NOMO-1 treated with dmso at 0.1 percent for 144 hours (cell line): ENCODE results near the gene RCC1.
A peak's percentile ranks its signal among the peaks of the same experiment; 100 is the strongest.
"Not testable (repeated sequence)": the region's sequence is repeated elsewhere in the genome, so short reads cannot be mapped to it uniquely, and the experiment has no call there.

Experiments
- DNase-seq: peaks from one replicate; lab custom pipeline; 2025; ENCODE audit not compliant: unreplicated experiment; lab: John Stamatoyannopoulos, UW

RCC1 gene, protein sequence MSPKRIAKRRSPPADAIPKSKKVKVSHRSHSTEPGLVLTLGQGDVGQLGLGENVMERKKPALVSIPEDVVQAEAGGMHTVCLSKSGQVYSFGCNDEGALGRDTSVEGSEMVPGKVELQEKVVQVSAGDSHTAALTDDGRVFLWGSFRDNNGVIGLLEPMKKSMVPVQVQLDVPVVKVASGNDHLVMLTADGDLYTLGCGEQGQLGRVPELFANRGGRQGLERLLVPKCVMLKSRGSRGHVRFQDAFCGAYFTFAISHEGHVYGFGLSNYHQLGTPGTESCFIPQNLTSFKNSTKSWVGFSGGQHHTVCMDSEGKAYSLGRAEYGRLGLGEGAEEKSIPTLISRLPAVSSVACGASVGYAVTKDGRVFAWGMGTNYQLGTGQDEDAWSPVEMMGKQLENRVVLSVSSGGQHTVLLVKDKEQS

DNA sequence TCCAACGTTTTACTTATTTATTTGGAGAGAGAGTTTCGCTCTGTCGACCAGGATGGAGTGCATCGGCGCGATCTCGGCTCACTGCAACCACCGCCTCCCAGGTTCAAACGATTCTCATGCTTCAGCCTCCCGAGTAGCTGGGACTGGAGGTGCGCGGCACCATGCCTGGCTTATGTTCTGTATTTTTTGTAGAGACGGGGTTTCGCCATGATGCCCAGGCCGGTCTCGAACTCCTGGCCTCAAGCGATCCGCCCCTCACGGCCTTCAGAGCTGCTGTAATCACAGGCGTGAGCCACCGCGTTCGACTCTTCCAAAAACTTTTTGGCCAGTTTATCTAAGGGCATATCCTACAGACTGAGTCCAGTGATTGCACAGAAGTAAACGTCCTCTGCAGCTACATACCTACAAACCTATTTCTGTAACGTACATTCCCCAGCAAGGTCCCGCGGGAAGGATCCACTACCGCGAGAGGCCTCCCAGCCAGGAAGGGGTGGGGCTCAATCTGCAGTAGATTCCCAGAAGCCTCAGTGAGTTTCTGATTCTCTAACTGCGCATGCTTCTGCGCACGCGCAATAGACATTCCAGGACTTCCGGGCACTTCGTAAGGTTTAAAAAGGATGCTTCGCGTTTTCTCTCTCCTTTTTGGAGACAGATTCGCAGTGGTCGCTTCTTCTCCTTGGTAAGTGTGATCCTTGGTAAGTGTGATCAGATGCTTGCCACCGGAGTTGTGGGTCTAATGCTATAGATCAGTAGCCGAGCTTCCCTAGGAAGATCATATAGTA is at the start of gene RCC1:
TSS of gene RCC1 (plus strand) at position 638 of the 782 bp plus-strand sequence. CDS start 23,824 bp downstream, outside the sequence.
- DNase-seq = peak; percentile 90

DNA sequence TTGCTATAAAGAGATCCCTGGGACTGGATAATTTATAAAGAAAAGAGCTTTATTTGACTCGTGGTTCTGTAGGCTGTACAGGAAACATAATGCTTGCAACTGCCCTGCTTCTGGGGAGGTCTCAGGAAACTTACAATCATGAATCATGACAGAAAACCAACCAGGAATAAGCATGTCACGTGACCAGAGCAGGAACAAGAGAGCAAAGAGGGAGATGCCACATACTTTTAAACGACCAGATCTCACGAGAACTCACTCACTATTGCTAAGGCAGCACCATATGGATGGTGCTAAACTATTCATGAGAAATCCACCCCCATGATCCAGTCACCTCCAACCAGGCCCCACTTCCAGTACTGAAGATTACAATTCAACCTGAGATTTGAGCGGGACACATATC is 49.8 kb upstream of the RCC1 start:
- DNase-seq = no peak

DNA sequence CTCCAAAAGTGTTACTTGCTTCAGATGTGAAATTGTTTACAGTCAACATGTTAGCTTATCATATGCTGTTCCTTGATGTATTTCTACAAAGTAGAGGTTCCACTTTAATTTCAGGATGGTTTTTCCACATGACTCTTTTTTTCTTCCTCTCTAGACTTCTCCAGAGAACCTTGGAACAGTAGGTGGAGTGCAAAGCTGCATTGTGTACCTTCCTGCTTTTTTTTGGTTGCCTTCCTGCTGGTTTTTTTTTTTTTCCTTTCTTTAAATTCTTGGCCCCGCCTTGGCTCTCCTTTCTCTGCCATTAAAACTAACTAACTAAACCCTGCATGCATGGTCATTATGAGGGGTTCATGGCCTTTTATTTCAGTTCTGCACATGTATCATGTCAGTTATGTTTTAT is 48.2 kb upstream of the RCC1 start:
- DNase-seq = no peak

DNA sequence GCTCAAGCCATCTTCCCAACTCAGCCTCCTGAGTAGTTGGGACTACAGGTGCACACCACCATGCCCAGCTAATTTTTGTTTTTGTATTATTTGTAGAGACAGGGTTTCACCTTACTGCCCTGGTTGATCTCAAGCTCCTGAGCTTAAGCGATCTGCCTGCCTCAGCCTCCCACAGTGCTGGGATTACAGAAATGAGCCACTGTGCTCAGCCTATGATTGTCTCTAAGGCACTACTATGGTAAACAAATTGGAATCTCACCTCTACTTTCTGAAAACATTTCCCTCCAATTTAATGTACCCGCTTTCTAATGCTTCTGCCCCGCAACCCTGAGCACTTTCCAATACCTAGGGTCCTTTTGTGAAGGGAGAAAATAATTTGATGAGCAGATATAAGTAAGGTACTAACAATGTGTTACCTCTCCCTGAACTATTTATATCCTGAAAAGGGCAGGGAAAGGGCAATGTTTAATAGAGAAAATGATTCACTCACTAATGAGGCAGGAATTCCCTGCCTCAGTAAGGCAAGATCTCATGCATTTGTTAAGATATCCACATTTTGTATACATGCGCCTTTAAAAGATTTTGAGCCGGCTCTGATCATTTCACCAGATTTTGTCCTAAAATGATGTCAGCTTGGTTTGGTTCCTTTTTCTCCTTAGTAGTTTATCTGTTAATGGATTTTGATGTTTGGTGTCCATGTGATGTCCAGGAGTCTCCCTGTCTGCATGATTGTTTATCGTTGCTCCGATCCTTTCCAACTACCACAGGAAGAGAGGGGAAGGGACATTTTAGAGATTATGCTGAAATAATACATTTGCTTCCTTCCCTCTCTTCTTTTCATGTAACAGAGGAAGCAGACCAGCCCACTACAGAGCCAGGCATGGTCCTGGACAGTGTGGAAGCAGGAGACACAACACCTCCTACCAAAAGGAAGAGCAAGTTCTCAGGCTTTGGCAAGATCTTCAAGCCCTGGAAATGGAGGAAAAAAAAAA is 47.3 kb upstream of the RCC1 start:
- no peak for DNase-seq

DNA sequence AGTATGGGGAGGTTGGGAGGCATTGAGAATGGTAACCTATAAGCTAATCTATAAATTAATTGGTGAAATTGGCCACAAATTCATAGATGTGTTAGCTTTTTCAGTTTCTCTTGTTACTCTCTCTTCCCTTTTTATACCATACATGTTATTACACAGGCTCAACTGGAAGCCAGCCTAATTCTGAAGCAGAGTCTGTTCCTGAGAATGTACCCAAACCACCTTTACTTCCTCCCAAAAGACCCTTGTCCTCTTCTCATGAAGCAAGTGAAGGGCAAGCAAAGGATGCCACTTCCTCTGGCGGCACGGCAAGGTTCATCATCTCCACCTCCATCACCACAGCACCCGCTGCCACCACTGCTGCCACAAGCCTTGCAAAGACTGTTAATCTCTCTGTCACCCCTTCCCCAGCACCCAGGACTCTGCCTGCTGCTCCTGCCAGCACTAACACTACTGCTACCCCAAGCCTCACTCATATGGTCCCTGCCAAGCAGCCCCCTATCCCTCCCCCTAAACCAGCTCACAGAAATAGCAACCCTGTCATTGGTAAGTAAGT is 39.5 kb upstream of the RCC1 start:
- no peak for DNase-seq

DNA sequence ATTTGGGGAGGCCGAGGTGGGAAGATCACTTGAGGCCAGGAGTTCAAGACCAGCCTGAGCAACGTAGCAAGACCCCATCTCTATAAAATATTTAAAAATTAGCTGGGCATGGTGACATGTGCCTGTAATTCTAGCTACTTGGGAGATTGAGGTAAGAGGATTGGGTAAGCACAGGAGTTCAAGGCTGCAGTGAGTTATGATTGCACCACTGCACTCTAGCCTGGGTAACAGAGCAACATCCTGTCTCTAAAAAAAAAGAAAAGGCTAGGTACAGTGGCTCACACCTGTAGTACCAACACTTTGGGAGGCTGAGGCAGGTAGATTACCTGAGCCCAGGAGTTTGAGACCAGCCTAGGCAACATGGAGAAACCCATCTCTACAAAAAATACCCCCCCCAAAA is 35.7 kb upstream of the RCC1 start:
- no peak for DNase-seq

DNA sequence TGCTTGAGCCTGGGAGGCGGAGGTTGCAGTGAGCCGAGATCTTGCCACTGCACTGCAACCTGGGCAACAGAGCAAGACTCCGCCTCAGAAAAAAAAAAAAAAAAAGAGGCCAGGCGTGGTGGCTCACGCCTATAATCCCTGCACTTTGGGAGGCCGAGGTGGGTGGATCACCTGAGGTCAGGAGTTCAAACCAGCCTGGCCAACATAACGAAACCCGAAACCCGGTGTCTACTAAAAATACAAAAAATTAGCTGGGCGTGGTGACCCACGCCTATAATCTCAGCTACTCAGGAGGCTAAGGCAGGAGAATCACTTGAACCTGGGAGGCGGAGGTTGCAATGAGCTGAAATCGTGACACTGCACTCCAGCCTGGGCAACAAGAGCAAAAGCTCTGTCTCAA is 26.3 kb upstream of the RCC1 start:
- DNase-seq = not testable (repeated sequence)

DNA sequence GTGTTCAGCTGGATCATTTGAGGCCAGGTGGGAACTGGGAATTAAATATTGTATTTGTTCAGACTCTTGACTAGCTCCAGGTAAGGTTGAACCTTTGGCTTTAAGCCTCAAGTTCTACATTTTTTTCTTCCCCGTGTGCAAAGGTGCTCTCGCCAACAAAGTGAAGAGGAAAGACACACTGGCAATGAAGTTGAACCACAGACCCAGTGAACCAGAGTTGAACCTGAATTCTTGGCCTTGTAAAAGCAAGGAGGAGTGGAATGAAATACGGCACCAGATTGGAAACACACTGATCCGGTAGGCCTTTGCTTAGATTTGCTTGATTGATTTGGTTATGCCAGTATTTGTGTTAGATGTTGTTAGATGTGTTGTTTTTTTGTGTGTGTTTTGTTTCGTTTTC is 25.5 kb upstream of the RCC1 start:
- no peak for DNase-seq

DNA sequence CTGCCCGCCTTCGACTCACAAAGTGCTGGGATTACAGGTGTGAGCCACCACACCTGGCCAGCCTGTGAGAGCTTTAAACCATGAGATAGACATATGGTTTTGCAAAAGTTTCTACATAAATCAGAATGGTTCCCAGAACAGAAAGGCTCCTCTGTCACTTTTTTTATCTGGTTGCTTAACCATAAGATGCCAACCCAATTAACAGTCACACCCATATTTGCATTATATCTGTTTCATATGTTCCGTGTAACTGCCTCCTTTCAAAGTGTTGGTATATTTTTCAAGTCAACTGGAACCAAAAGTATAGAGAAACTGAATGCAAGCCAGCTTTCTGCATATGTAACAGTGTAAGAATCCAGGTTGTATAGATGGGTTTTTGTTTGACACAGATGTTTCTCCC is 23.7 kb upstream of the RCC1 start:
- no peak for DNase-seq

DNA sequence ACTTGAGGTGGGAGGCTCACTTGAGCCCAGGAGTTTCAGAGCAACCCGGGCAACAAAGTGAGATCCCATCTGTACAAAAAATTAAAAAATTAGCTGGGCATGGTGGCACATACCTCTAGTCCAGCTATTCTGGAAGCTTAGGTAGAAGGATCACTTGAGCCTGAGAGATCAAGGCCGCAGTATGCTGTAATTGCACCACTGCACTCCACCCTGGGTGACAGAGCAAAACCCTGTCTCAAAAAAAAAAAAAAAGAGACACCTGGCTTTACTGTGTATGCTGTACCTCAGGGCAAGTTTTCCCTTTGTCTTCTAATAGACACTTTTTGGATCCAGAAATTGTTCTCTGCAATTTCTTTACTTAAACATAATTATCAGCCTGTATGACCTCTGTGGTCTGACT is 23.1 kb upstream of the RCC1 start:
- DNase-seq = no peak

DNA sequence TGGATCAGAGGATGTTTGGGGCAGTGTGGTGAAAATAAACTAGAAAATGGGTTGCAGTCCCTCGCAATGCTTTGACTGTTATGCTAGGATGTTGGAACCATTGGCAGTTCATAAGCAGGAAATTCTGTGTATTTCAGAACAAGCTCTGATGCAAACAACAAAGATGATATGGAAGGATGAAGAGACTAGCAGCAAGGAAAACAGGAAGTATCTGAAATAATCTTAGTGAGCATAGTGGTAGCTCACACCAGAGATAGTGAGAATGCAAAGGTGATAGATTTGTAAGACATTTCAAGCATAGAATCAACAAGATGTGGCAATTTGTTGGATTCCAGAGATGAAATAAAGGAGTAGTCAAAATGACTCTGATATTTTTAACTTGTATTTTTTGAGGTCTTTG is 11.1 kb upstream of the RCC1 start:
- DNase-seq = no peak

DNA sequence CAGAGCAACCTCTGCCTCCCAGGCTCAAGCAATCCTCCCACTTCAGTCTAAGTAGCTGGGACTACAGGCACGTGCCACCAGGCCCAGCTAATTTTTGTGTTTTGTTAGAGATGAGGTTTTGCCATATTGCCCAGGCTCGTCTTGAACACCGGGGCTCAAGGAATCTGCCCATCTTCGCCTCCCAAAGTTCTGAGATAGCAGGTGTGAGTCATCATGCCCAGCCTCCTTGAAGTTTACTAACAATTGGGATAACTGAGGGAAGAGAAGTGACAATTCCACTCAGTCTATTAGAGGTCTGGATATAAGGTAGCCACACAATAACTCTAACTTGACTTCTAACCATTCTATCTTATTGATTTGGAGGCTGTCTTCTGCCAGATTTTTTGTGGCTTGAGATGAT is 6.3 kb upstream of the RCC1 start:
- DNase-seq = no peak

DNA sequence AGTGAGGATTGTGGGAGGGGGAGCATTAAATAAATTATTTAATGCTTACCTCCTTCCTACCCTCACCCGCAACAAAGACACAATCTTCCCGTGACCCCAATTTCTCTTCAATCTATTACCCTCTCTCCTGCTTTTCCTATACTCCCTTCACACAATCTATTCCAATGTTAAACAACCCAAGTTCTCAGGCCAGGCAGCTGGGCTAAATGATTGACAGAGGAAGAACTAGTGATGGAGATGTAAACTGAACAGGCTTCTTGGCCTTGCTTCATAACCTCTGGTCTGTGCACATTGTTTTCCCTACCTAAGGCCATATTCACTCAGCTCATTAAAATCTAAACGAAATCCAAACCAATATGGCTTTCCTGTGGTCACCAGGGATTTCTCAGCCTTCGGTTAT is 3.9 kb upstream of the RCC1 start:
- no peak for DNase-seq

DNA sequence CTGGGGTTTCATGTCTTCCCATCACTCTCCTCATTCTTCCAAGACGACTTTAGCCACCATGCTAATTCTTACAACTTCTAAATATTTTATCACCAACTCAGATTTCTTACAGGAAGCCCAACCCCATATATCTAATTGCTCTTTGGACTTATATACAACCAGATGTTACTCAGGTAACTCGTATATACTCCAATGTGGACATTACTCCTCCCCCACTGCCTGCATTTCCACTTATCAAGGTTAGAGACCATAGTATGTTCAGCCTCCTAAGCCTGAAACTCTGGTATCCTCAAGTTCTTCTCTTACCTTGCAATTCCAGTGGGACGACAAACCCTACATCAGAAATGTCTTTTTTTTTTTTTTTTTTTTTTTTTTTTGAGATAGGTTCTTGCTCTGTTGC is 2.7 kb upstream of the RCC1 start:
- no peak for DNase-seq

DNA sequence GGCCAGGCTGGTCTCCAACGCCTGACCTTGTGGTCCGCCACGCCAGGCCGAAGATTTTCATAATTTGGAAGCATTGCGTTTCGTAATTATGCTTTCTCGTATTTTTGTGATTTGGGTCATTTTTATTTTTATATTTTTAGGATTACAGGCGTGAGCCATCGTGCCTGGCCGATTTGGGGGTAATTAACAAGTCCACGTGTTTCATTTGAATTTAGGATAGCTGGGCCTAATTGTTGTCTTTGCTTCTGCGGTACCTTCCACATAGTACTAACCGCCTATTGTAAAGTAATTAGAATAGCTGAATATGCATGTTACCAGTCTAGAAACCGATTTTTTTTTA is 1.0 kb downstream of the RCC1 start:
- no peak for DNase-seq

DNA sequence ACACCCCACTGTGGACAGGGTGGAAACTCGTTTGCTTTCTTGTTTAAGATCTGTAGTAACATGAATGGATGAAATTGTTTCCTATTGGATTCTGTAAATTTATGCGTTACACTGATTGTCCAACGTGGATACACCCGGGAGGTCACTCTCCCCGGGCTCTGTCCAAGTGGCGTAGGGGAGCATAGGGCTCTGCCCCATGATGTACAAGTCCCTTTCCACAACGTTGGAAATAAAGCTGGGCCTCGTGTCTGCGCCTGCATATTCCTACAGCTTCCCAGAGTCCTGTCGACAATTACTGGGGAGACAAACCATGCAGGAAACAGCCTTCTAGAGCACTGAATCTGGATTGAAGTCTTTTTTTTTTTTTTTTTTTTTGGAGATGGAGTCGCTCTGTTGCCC is 1.4 kb downstream of the RCC1 start:
- DNase-seq = no peak

DNA sequence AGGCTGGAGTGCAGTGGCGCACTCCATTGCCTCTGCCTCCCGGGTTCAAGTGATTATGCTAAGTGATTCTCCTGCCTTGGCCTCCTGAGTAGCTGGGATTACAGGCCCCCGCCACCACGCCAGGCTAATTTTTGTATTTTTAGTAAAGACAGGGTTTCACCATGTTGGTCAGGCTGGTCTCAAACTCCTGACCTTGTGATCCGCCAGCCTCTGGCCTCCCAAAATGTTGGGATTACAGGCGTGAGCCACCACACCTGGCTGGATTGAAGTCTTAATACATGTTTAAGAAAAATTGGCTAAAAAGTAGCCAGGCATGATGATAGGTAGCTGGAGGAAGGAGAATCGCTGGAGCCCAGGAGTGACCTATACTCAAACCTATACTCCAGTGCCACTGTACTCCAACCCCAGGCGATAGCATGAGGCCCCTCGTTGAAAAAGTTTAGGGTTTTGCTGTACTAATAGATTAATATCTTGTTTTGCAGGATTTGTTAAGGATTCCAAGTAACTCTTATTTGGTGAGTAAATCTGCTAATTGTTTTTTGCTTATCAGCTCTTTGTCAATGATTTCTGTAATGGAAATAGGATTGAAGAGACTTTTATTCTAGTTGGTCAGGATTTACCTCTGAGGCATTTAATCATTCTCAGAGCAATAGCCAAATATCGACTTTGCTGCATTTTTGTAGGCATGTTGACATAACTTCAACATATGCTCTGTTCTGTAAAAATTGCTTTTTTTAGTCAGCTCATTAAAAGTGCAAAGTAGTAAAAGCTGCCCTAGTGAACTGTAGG is 2.0 kb downstream of the RCC1 start:
- DNase-seq = no peak

DNA sequence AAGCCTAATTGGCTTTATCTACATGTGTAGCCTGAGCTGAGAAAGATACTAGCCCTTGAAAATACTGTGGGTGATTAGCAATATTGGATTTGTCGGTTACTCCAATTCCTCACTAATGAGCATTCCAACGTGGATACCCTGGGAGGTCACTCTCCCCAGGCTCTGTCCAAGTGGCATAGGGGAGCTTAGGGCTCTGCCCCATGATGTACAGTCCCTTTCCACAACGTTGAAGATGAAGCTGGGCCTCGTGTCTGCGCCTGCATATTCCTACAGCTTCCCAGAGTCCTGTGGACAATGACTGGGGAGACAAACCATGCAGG is 2.6 kb downstream of the RCC1 start:
- DNase-seq = no peak

DNA sequence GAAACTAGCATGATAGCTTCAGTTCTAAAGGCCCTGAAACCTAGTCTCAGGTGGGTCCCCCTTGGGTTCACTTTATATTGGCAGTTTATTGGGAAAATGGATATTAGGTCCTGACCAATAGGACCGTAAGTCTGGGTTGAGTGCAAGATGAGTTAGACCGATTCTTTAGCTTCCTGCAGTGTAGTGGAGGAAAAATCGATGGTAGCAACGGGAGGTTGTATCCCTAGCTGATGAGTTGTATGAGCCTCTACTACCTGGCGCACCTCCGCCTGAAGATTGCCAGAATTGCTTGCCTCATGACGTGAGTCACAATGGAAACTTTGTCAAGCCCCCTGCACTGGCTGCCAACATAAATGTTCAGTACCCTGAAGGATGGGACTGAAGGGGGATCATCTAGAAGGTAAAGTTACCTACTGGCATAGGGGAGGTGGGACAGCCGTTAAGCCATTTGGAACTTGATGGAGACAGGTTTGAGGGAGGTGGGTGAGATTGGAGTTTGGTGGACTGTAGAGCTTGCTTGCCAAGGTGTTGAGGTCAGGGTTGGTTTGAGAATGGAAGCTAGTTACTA is 3.9 kb downstream of the RCC1 start:
- no peak for DNase-seq
